Measurements from ENCODE around the gene HJURP. TPM values are rescaled to one million over a fixed set of nuclear protein-coding genes. Genes with fewer than 3 reads are reported as not detected.

HJURP gene
- polyA plus RNA-seq, 1 donor (not counting 4 experiments of a cell fraction or from before 2014, with no cell fraction given), result 20.2 TPM

DNA sequence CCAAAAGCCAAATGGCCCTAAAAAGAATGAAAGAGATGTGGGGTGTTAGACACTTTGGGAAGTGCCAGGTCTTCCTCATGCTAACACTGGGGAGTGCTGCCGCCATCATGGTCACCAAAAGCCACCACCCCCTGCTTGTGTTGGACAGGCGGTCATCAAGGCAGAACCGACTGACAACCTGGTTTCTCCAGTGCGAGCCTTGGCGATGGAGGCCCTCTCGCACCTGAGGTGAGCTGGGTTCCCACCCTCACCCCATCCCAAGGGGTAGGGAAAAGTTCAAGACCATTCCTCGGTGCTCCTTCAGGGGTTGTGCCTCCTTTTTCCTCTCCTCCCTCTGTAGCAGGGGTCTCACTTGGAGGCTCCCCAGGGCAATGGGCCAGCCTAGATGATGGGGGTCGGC, 42.6 kb downstream of the HJURP start:
- Histone ChIP-seq H3K4me1 (ENCODE audit: control insufficient read depth, extremely low read depth, insufficient read depth, low read length) (no peaks in the 10 kb centered on the region), H3K9me1 (ENCODE audit: control insufficient read depth, extremely low read depth, insufficient read depth, low read length) (no peaks in the 10 kb centered on the region), H3K36me3 (ENCODE audit: control insufficient read depth in 2 of 2, extremely low read depth in 1 of 2, insufficient read depth in 2 of 2, low read length in 2 of 2) (no peaks in the 10 kb centered on the region), H3K27me3 (ENCODE audit: control insufficient read depth, extremely low read depth, insufficient read depth, low read length) (peaks cover 8% of the 10 kb centered on the region), H4K20me1 (ENCODE audit: control insufficient read depth, extremely low read depth, insufficient read depth, low read length) (no peaks in the 10 kb centered on the region), H3K9me3 (ENCODE audit: control insufficient read depth, low read depth, low read length) (no peaks in the 10 kb centered on the region), H3K4me2 (ENCODE audit: control insufficient read depth, extremely low read depth, insufficient read depth, low read depth, low read length) (no peak overlapping the region), H3K4me3 (ENCODE audit: control insufficient read depth in 2 of 3, extremely low read depth in 1 of 3, insufficient read depth in 2 of 3, low read depth in 1 of 3, low read length in 3 of 3) (no peak overlapping the region), H3K79me2 (ENCODE audit: control insufficient read depth, insufficient read depth, low read length) (no peaks in the 10 kb centered on the region), H3K27ac (ENCODE audit: control insufficient read depth, insufficient read depth, low read length) (no peak overlapping the region), H2AFZ (ENCODE audit: control insufficient read depth, low read length) (no peak overlapping the region), H3K9ac (ENCODE audit: control insufficient read depth, extremely low read depth, insufficient read depth, low read length) (no peak overlapping the region)
- FAIRE-seq, result no peak
- no peak for DNase-seq (ENCODE audit: low read depth, low spot score)
- dilution Hi-C loops (cut with MboI; ENCODE audit: extremely low pct_ligation_motif_present, low sequenced_read_pairs), result no loop called here
- TF ChIP-seq CTCF (optimal IDR thresholded peaks at IDR 0.05 in 1 of 3, IDR thresholded peaks at IDR 0.05 in 1 of 3, conservative IDR thresholded peaks at IDR 0.05 in 1 of 3; ENCODE audit: extremely low read depth in 1 of 3, insufficient read depth in 2 of 3, low read length in 3 of 3), result no peak
- no peak for TF ChIP-seq EZH2 (IDR thresholded peaks at IDR 0.05; ENCODE audit: low read length)

GRCh38 chr2:233811087-233811486, 43.2 kb downstream of the HJURP start:
- DNase-seq (ENCODE audit: low read depth, low spot score) (no peak), FAIRE-seq (no peak)
- peaks cover 8% of the 10 kb centered on the region for H3K27me3 ChIP-seq (ENCODE audit: control insufficient read depth, extremely low read depth, insufficient read depth, low read length)
- H4K20me1 ChIP-seq (ENCODE audit: control insufficient read depth, extremely low read depth, insufficient read depth, low read length), result no peaks in the 10 kb centered on the region
- H2AFZ ChIP-seq (ENCODE audit: control insufficient read depth, low read length), result no peak overlapping the region
- no peaks in the 10 kb centered on the region for H3K9me3 ChIP-seq (ENCODE audit: control insufficient read depth, low read depth, low read length)
- no peak overlapping the region for H3K4me2 ChIP-seq (ENCODE audit: control insufficient read depth, extremely low read depth, insufficient read depth, low read depth, low read length)
- no peak overlapping the region for H3K9ac ChIP-seq (ENCODE audit: control insufficient read depth, extremely low read depth, insufficient read depth, low read length)
- no peak for TF ChIP-seq CTCF (optimal IDR thresholded peaks at IDR 0.05 in 1 of 3, IDR thresholded peaks at IDR 0.05 in 1 of 3, conservative IDR thresholded peaks at IDR 0.05 in 1 of 3; ENCODE audit: extremely low read depth in 1 of 3, insufficient read depth in 2 of 3, low read length in 3 of 3)
- H3K9me1 ChIP-seq (ENCODE audit: control insufficient read depth, extremely low read depth, insufficient read depth, low read length), result no peaks in the 10 kb centered on the region
- no peak overlapping the region for H3K4me3 ChIP-seq (ENCODE audit: control insufficient read depth in 2 of 3, extremely low read depth in 1 of 3, insufficient read depth in 2 of 3, low read depth in 1 of 3, low read length in 3 of 3)
- no peaks in the 10 kb centered on the region for H3K36me3 ChIP-seq (ENCODE audit: control insufficient read depth in 2 of 2, extremely low read depth in 1 of 2, insufficient read depth in 2 of 2, low read length in 2 of 2)
- H3K4me1 ChIP-seq (ENCODE audit: control insufficient read depth, extremely low read depth, insufficient read depth, low read length), result no peaks in the 10 kb centered on the region
- no peaks in the 10 kb centered on the region for H3K79me2 ChIP-seq (ENCODE audit: control insufficient read depth, insufficient read depth, low read length)
- no peak overlapping the region for H3K27ac ChIP-seq (ENCODE audit: control insufficient read depth, insufficient read depth, low read length)
- dilution Hi-C loops (cut with MboI; ENCODE audit: extremely low pct_ligation_motif_present, low sequenced_read_pairs), result no loop called here

Data from keratinocyte (primary cell).